Mucosa of gallbladder (tissue), 1 donor: ENCODE data around the gene SWAP70. TPM values are rescaled to one million over a fixed set of nuclear protein-coding genes. Genes with fewer than 3 reads are reported as not detected.
A peak's percentile ranks its signal among the peaks of the same experiment; 100 is the strongest.

ENCODE experiments used
- DNase-seq: peaks from one replicate; pipeline ENCODE4 v3.0.0-alpha.2; 2020; ENCODE audit warnings: low spot score
- total RNA-seq: library from RNA; stranded (reverse); gene quantifications from one replicate; pipeline ENCODE4 v1.2.1, GENCODE V29; 2021
- donor health status: DM: no; HTN: no; CAD: no.

Gene SWAP70
- total RNA-seq, 1 donor from 2014 or later = 24.3 TPM

- DNase-seq = no peak
These were observed 111.5 kb downstream of the SWAP70 start for GRCh38 chr11:9775398-9775779.

- DNase-seq = no peak
These were observed 112.3 kb downstream of the SWAP70 start for GRCh38 chr11:9776203-9776602.

- no peak for DNase-seq
These were observed 113.2 kb downstream of the SWAP70 start for GRCh38 chr11:9777066-9777465.

GRCh38 chr11:9777525-9777924, 113.6 kb downstream of the SWAP70 start:
- no peak for DNase-seq

- no peak for DNase-seq
These were observed 117.1 kb downstream of the SWAP70 start for GRCh38 chr11:9780929-9781328.

GRCh38 chr11:9783986-9784385, 120.1 kb downstream of the SWAP70 start:
- no peak for DNase-seq

GRCh38 chr11:9784602-9785315, 120.9 kb downstream of the SWAP70 start:
- no peak for DNase-seq

- no peak for DNase-seq
These were observed 123.4 kb downstream of the SWAP70 start for GRCh38 chr11:9787260-9787659.

GRCh38 chr11:9787981-9788521, 124.2 kb downstream of the SWAP70 start:
- DNase-seq = peak; percentile 26

- no peak for DNase-seq
These were observed 126.0 kb downstream of the SWAP70 start for GRCh38 chr11:9789910-9790309.

GRCh38 chr11:9790703-9791102, 126.8 kb downstream of the SWAP70 start:
- DNase-seq = no peak

GRCh38 chr11:9796266-9796665, 132.4 kb downstream of the SWAP70 start:
- no peak for DNase-seq

- DNase-seq = no peak
These were observed 133.0 kb downstream of the SWAP70 start for GRCh38 chr11:9796854-9797253.

GRCh38 chr11:9797300-9797699, 133.4 kb downstream of the SWAP70 start:
- DNase-seq = no peak

- no peak for DNase-seq
These were observed 136.0 kb downstream of the SWAP70 start for GRCh38 chr11:9799886-9800285.

GRCh38 chr11:9802291-9802861, 138.5 kb downstream of the SWAP70 start:
- no peak for DNase-seq

Other genes with a start within 250 kb of the SWAP70 start
- gene ZNF143, start 203.1 kb upstream of the SWAP70 start, total RNA-seq = 28.5 TPM
- 108 TPM for gene WEE1, start 90.4 kb upstream of the SWAP70 start, total RNA-seq